Breast epithelium (tissue), 3 donors: ENCODE results near the gene ZNF385A.

ENCODE experiments used
- POLR2A ChIP-seq: fragments of 450-650 bp; IDR thresholded peaks from one replicate; pipeline ENCODE4 v1.6.1; 2016; ENCODE audit warnings: antibody characterized with exemption, mild to moderate bottlenecking, moderate library complexity
- POLR2AphosphoS5 ChIP-seq, 3 donors: sonication (generic); formaldehyde crosslinking; IDR thresholded peaks; one replicate each; pipeline ENCODE4 v1.6.1; 2017; ENCODE audit warnings: antibody characterized with exemption in 3 of 3
- TF ChIP-seq, protein P1 (sequence below), 3 donors: fragments of 450-650 bp; IDR thresholded peaks; one replicate each; pipeline ENCODE4 v1.5.1; 2016 to 2017; ENCODE audit warnings: antibody characterized with exemption in 3 of 3, mild to moderate bottlenecking in 3 of 3, moderate library complexity in 3 of 3

DNA sequence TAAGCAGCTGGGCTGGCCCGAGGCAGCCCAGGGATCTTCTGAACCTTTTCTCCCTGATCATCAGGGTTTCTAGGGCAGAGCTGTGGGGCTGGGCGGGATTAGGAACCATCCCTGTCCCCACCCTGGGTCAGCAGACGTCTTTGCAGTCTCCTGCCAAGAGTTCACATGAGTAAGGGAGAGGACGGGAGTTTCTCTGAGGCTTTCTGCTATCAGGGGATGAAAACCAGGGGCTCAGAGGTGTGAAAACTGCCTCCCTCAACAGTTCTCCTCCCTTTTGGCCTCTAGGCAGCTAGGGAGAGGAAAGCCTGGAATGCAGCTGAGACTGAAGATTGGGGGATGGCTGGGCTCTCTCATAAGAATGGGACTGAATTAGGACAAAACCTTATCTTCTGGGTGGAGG is 7.9 kb downstream of the ZNF385A start:
- TF ChIP-seq, protein P1, sequence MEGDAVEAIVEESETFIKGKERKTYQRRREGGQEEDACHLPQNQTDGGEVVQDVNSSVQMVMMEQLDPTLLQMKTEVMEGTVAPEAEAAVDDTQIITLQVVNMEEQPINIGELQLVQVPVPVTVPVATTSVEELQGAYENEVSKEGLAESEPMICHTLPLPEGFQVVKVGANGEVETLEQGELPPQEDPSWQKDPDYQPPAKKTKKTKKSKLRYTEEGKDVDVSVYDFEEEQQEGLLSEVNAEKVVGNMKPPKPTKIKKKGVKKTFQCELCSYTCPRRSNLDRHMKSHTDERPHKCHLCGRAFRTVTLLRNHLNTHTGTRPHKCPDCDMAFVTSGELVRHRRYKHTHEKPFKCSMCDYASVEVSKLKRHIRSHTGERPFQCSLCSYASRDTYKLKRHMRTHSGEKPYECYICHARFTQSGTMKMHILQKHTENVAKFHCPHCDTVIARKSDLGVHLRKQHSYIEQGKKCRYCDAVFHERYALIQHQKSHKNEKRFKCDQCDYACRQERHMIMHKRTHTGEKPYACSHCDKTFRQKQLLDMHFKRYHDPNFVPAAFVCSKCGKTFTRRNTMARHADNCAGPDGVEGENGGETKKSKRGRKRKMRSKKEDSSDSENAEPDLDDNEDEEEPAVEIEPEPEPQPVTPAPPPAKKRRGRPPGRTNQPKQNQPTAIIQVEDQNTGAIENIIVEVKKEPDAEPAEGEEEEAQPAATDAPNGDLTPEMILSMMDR (IDR thresholded peaks at IDR 0.05): no peak
- no peak for TF ChIP-seq POLR2AphosphoS5 (IDR thresholded peaks at IDR 0.05)
- no peak for TF ChIP-seq POLR2A
